GM23338 (cell line): ENCODE results near the gene ATP10A. TPM values are rescaled to one million over a fixed set of nuclear protein-coding genes. Genes with fewer than 3 reads are reported as not detected.

Experiments
- ATAC-seq: fragments of 200-7000 bp; cut with Tn5 transposase; 3 replicates; pipeline ENCODE4 v1.9.1; 2020
- DNase-seq: peaks from one replicate; pipeline ENCODE4 v3.0.0-alpha.2; 2015; ENCODE audit warnings: low spot score
- H2AFZ ChIP-seq: fragments of 200-600 bp; sonication (generic); 2 replicates; pipeline ENCODE4 v1.8.0; 2016; ENCODE audit warnings: antibody characterized with exemption, mild to moderate bottlenecking, moderate library complexity
- H3F3A ChIP-seq: fragments of 200-600 bp; sonication (generic); replicated peaks from 2 replicates; pipeline ENCODE4 v1.8.0; 2017; ENCODE audit warnings: antibody characterized with exemption, mixed run types, low read depth
- H3K27ac ChIP-seq: fragments of 200-600 bp; sonication (generic); 2 replicates; pipeline ENCODE4 v1.6.1; 2016; ENCODE audit warnings: low read depth
- H3K27me3 ChIP-seq: fragments of 200-600 bp; sonication (generic); 2 replicates; pipeline ENCODE4 v1.8.0; 2016; ENCODE audit warnings: mild to moderate bottlenecking, mixed run types, moderate library complexity; ENCODE audit not compliant: insufficient read depth
- H3K36me3 ChIP-seq: fragments of 200-600 bp; sonication (generic); 2 replicates; pipeline ENCODE4 v1.8.0; 2016; ENCODE audit warnings: mild to moderate bottlenecking; ENCODE audit not compliant: insufficient read depth
- H3K4me1 ChIP-seq: fragments of 200-600 bp; sonication (generic); 2 replicates; pipeline ENCODE4 v1.8.0; 2016; ENCODE audit warnings: mild to moderate bottlenecking, moderate library complexity; ENCODE audit not compliant: insufficient read depth
- H3K4me2 ChIP-seq: fragments of 200-600 bp; sonication (generic); 2 replicates; pipeline ENCODE4 v1.7.1; 2017; ENCODE audit warnings: mixed run types
- H3K4me3 ChIP-seq: fragments of 200-600 bp; sonication (generic); 2 replicates; pipeline ENCODE4 v1.6.1; 2016; ENCODE audit warnings: mixed run types
- H3K79me2 ChIP-seq: fragments of 200-600 bp; sonication (generic); replicated peaks from 2 replicates; pipeline ENCODE4 v1.8.0; 2017; ENCODE audit warnings: mild to moderate bottlenecking; ENCODE audit not compliant: insufficient read depth
- H3K9me2 ChIP-seq: fragments of 200-600 bp; sonication (generic); 2 replicates; pipeline ENCODE4 v1.8.0; 2017; ENCODE audit not compliant: insufficient read depth
- H4K20me1 ChIP-seq: fragments of 200-600 bp; sonication (generic); replicated peaks from 2 replicates; pipeline ENCODE4 v1.8.0; 2017; ENCODE audit warnings: mild to moderate bottlenecking; ENCODE audit not compliant: insufficient read depth
- H3K27ac Mint-ChIP-seq: 2 replicates; pipeline ENCODE4 v1.8.0; 2020; ENCODE audit warnings: inconsistent platforms, mild to moderate bottlenecking, moderate library complexity, mixed read lengths
- H3K27me3 Mint-ChIP-seq: 3 replicates; pipeline ENCODE4 v1.8.0; 2022; ENCODE audit warnings: low read depth, mild to moderate bottlenecking, moderate library complexity, mixed read lengths, inconsistent platforms; ENCODE audit not compliant: insufficient read depth, poor library complexity
- H3K36me3 Mint-ChIP-seq: 3 replicates; pipeline ENCODE4 v1.8.0; 2021; ENCODE audit warnings: low read depth, mild to moderate bottlenecking, inconsistent platforms, moderate library complexity, mixed read lengths
- H3K4me1 Mint-ChIP-seq: 3 replicates; pipeline ENCODE4 v1.8.0; 2020; ENCODE audit warnings: mild to moderate bottlenecking, inconsistent platforms, mixed read lengths
- H3K4me3 Mint-ChIP-seq: 3 replicates; pipeline ENCODE4 v1.8.0; 2021; ENCODE audit warnings: moderate library complexity, mild to moderate bottlenecking, inconsistent platforms, mixed read lengths
- H3K9me3 Mint-ChIP-seq: 3 replicates; pipeline ENCODE4 v1.8.0; 2020; ENCODE audit warnings: moderate library complexity, mild to moderate bottlenecking, inconsistent platforms, mixed read lengths
- EZH2phosphoT487 ChIP-seq: fragments of 200-600 bp; sonication (generic); IDR thresholded peaks from one replicate; pipeline ENCODE4 v1.8.1; 2018; ENCODE audit warnings: antibody characterized with exemption; ENCODE audit not compliant: unreplicated experiment
- NANOG ChIP-seq: IDR thresholded peaks from 2 replicates; pipeline ENCODE4 v1.6.1; 2016; ENCODE audit warnings: antibody characterized with exemption, borderline replicate concordance
- POLR2AphosphoS5 ChIP-seq: IDR thresholded peaks from 2 replicates; pipeline ENCODE4 v1.6.1; 2016; ENCODE audit warnings: antibody characterized with exemption, low read depth
- REST ChIP-seq: IDR thresholded peaks from one replicate; pipeline ENCODE4 v1.6.1; 2018; ENCODE audit warnings: antibody characterized with exemption; ENCODE audit not compliant: unreplicated experiment
- STAT1 ChIP-seq: IDR thresholded peaks from one replicate; pipeline ENCODE4 v1.6.1; 2016; ENCODE audit warnings: antibody characterized with exemption; ENCODE audit not compliant: unreplicated experiment
- ZNF114 ChIP-seq: fragments of 250-450 bp; sonication (Bioruptor Pico); IDR thresholded peaks from 2 replicates; pipeline ENCODE4 v1.5.0; 2020; ENCODE audit warnings: mild to moderate bottlenecking, moderate library complexity
- ZNF331 ChIP-seq: fragments of 250-450 bp; sonication (Bioruptor Pico); IDR thresholded peaks from 2 replicates; pipeline ENCODE4 v1.5.0; 2020; ENCODE audit warnings: low read depth, mild to moderate bottlenecking, moderate library complexity
- polyA plus RNA-seq: library from polyadenylated mRNA; unstranded; fragments of >200 nt; fragmentation: Nextera tagmentation; extraction: Ambion mirVana; gene quantifications from 2 replicates; pipeline ENCODE4 v1.2.1, GENCODE V29; 2016
- total RNA-seq: library from RNA; depleted of rRNA; stranded (reverse); fragments of >200 nt; shearing (Covaris generic); gene quantifications from 2 replicates; pipeline ENCODE4 v1.2.3, GENCODE V29; 2014
- TF ChIP-seq, protein P1 (sequence below), 2 experiments: fragments of 200-600 bp in 1 of 2; sonication (generic) in 1 of 2; conservative IDR thresholded peaks; 2 replicates each; pipeline versions ENCODE4 v1.5.1 to v1.6.1; 2016 to 2017; ENCODE audit warnings: antibody characterized with exemption in 2 of 2, low read depth in 2 of 2, mild to moderate bottlenecking in 2 of 2, moderate library complexity in 1 of 2
- TF ChIP-seq, protein P2 (sequence below): fragments of 250-450 bp; sonication (Bioruptor Pico); IDR thresholded peaks from 2 replicates; pipeline ENCODE4 v1.5.0; 2020; ENCODE audit warnings: mild to moderate bottlenecking, moderate library complexity

The ATP10A gene
- total and polyA plus RNA-seq, 2 experiments from 2014 or later: 0.36 to 5.6 TPM

DNA sequence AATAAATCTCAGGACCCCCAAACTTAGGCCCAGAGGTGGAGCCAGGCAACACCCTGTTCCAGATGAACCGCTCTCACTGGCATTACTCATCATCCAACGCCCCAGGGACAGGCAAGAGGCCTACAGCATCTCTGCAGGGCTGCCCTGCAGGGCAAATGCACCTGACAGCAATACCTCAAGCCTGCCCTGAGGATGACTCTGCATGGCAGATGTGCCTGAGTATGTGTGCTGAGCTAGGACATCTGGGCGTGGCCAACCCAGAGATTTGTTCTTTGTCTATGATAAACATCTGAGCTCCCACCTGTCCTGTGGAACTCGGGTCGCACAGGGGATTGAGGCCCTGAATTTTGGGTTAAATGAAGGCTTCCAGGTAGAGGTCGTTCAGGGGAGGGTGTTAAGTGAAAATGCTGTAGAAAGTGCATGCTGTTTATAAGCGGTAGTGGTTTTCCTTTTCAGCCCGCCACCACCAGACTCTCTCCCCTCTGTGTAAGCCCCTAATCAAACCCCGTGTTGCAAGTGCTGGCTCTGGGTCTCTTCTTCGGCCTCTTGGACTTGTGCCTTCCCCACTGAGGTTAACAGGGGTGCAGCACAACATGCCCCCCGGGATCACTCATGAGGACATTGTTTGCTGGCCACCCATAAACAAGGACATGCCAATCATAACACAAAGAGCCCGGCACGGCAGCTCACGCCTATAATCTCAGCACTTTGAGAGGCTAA is 92.3 kb downstream of the ATP10A start (continued):
- no peak for TF ChIP-seq ZNF114 (CRISPR knock-in tag)
- TF ChIP-seq STAT1: no peak
- TF ChIP-seq EZH2phosphoT487: no peak
- TF ChIP-seq, protein P1, sequence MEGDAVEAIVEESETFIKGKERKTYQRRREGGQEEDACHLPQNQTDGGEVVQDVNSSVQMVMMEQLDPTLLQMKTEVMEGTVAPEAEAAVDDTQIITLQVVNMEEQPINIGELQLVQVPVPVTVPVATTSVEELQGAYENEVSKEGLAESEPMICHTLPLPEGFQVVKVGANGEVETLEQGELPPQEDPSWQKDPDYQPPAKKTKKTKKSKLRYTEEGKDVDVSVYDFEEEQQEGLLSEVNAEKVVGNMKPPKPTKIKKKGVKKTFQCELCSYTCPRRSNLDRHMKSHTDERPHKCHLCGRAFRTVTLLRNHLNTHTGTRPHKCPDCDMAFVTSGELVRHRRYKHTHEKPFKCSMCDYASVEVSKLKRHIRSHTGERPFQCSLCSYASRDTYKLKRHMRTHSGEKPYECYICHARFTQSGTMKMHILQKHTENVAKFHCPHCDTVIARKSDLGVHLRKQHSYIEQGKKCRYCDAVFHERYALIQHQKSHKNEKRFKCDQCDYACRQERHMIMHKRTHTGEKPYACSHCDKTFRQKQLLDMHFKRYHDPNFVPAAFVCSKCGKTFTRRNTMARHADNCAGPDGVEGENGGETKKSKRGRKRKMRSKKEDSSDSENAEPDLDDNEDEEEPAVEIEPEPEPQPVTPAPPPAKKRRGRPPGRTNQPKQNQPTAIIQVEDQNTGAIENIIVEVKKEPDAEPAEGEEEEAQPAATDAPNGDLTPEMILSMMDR (conservative IDR thresholded peaks at IDR 0.05; ENCODE audit: low read depth in 2 of 2): no peak
- no peak for TF ChIP-seq POLR2AphosphoS5
- TF ChIP-seq REST: no peak

GRCh38 chr15:25770031-25770430 is 93.1 kb downstream of the ATP10A start:
- Histone ChIP-seq H3K27me3 (no peaks in the 10 kb centered on the region), H3K4me2 (no peak overlapping the region), H3K36me3 (no peaks in the 10 kb centered on the region), H3K27ac (no peak overlapping the region), H3K4me1 (0 out of 2 replicates have a peak, but pooled peaks cover 3% of the 10 kb centered on the region), H3K9me2 (no peaks in the 10 kb centered on the region), H3F3A (no peaks in the 10 kb centered on the region), H4K20me1 (no peaks in the 10 kb centered on the region), H3K79me2 (no peaks in the 10 kb centered on the region), H3K4me3 (no peak overlapping the region), H2AFZ (no peak overlapping the region)
- Mint-ChIP-seq H3K36me3 (0 out of 3 replicates have a peak, but pooled peaks cover 2% of the 10 kb centered on the region), H3K4me1 (peaks cover 12% of the 10 kb centered on the region; the same call in 2 of the 3 replicates), H3K9me3 (0 out of 3 replicates have a peak, but pooled peaks cover 3% of the 10 kb centered on the region), H3K27me3 (peaks cover 1% of the 10 kb centered on the region), H3K27ac (no peak overlapping the region), H3K4me3 (no peak overlapping the region)
- DNase-seq: no peak
- ATAC-seq: no peak
- TF ChIP-seq, protein P2, sequence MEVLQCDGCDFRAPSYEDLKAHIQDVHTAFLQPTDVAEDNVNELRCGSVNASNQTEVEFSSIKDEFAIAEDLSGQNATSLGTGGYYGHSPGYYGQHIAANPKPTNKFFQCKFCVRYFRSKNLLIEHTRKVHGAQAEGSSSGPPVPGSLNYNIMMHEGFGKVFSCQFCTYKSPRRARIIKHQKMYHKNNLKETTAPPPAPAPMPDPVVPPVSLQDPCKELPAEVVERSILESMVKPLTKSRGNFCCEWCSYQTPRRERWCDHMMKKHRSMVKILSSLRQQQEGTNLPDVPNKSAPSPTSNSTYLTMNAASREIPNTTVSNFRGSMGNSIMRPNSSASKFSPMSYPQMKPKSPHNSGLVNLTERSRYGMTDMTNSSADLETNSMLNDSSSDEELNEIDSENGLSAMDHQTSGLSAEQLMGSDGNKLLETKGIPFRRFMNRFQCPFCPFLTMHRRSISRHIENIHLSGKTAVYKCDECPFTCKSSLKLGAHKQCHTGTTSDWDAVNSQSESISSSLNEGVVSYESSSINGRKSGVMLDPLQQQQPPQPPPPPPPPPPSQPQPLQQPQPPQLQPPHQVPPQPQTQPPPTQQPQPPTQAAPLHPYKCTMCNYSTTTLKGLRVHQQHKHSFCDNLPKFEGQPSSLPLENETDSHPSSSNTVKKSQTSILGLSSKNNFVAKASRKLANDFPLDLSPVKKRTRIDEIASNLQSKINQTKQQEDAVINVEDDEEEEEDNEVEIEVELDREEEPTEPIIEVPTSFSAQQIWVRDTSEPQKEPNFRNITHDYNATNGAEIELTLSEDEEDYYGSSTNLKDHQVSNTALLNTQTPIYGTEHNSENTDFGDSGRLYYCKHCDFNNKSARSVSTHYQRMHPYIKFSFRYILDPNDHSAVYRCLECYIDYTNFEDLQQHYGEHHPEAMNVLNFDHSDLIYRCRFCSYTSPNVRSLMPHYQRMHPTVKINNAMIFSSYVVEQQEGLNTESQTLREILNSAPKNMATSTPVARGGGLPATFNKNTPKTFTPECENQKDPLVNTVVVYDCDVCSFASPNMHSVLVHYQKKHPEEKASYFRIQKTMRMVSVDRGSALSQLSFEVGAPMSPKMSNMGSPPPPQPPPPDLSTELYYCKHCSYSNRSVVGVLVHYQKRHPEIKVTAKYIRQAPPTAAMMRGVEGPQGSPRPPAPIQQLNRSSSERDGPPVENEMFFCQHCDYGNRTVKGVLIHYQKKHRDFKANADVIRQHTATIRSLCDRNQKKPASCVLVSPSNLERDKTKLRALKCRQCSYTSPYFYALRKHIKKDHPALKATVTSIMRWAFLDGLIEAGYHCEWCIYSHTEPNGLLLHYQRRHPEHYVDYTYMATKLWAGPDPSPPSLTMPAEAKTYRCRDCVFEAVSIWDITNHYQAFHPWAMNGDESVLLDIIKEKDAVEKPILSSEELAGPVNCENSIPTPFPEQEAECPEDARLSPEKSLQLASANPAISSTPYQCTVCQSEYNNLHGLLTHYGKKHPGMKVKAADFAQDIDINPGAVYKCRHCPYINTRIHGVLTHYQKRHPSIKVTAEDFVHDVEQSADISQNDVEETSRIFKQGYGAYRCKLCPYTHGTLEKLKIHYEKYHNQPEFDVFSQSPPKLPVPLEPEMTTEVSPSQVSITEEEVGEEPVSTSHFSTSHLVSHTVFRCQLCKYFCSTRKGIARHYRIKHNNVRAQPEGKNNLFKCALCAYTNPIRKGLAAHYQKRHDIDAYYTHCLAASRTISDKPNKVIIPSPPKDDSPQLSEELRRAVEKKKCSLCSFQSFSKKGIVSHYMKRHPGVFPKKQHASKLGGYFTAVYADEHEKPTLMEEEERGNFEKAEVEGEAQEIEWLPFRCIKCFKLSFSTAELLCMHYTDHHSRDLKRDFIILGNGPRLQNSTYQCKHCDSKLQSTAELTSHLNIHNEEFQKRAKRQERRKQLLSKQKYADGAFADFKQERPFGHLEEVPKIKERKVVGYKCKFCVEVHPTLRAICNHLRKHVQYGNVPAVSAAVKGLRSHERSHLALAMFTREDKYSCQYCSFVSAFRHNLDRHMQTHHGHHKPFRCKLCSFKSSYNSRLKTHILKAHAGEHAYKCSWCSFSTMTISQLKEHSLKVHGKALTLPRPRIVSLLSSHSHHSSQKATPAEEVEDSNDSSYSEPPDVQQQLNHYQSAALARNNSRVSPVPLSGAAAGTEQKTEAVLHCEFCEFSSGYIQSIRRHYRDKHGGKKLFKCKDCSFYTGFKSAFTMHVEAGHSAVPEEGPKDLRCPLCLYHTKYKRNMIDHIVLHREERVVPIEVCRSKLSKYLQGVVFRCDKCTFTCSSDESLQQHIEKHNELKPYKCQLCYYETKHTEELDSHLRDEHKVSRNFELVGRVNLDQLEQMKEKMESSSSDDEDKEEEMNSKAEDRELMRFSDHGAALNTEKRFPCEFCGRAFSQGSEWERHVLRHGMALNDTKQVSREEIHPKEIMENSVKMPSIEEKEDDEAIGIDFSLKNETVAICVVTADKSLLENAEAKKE: no peak
- TF ChIP-seq REST (no peak), ZNF331 (CRISPR knock-in tag) (no peak), NANOG (no peak)
